ENCODE data around the gene NEDD4L. TPM values are rescaled to one million over a fixed set of nuclear protein-coding genes. Genes with fewer than 3 reads are reported as not detected.

The NEDD4L gene
- total and polyA plus RNA-seq, 12 donors, result 17.8 to 110 (median 37.6) TPM

GRCh38 chr18:58038063-58038462 is 6.0 kb upstream of the NEDD4L start:
- TF ChIP-seq POLR2A (IDR thresholded peaks at IDR 0.05), result no peak
- no peak for DNase-seq
- H3K4me1 ChIP-seq (replicated peaks in 1 of 2), result peaks cover 0 to 4% of the 10 kb centered on the region in 2 donors
- no peak overlapping the region for H3K27ac ChIP-seq
- H3K9me3 ChIP-seq (replicated peaks in 1 of 3), result no peaks in the 10 kb centered on the region
- intact Hi-C loops (cut with DNase I), result no loop called here
- no peaks in the 10 kb centered on the region for H3K36me3 ChIP-seq (replicated peaks in 1 of 2)
- 79 to 84% (median 82%) methylated on average over 3 of the region's 3 CpGs for WGBS, 4 donors
- H3K4me3 ChIP-seq, result no peak overlapping the region
- H3K27me3 ChIP-seq, result no peaks in the 10 kb centered on the region

GRCh38 chr18:58041633-58042032 is 2.4 kb upstream of the NEDD4L start:
- WGBS, 4 donors, result 37 to 53% (median 50%) methylated on average over 4 of the region's 4 CpGs
- TF ChIP-seq POLR2A (IDR thresholded peaks at IDR 0.05), result no peak
- TF ChIP-seq CTCF (IDR thresholded peaks at IDR 0.05), result no peak
- Histone ChIP-seq H3K36me3 (replicated peaks in 1 of 2) (no peaks in the 10 kb centered on the region), H3K27me3 (no peaks in the 10 kb centered on the region), H3K9me3 (replicated peaks in 1 of 3) (no peaks in the 10 kb centered on the region), H3K4me1 (replicated peaks in 1 of 2) (peaks cover 9 to 13% of the 10 kb centered on the region in 2 donors), H3K27ac (no peak overlapping the region), H3K4me3 (no peak overlapping the region)
- DNase-seq, result no peak
- intact Hi-C loops (cut with DNase I), result loop anchor here in 1 of 2 donors (5.0 kb wide), 1 partner anchor 81 kb away; no protein-coding TSS in a partner anchor

GRCh38 chr18:58042826-58043490 is 1.1 kb upstream of the NEDD4L start:
- no peak for DNase-seq
- Histone ChIP-seq H3K9me3 (replicated peaks in 1 of 3) (no peaks in the 10 kb centered on the region), H3K27me3 (no peaks in the 10 kb centered on the region), H3K4me3 (peak overlapping the region in 2 of 4 donors; percentile 93 to 95), H3K27ac (peak overlapping the region in 1 of 5 donors; percentile 89), H3K36me3 (replicated peaks in 1 of 2) (no peaks in the 10 kb centered on the region), H3K4me1 (replicated peaks in 1 of 2) (peaks cover 20% of the 10 kb centered on the region in 2 donors)
- 7 to 11% (median 9%) methylated on average over 19 of the region's 19 CpGs for WGBS, 4 donors
- intact Hi-C loops (cut with DNase I), result loop anchor here in 1 of 2 donors (5.0 kb wide), 1 partner anchor 79 kb away; no protein-coding TSS in a partner anchor
- TF ChIP-seq CTCF (IDR thresholded peaks at IDR 0.05) (no peak), POLR2A (IDR thresholded peaks at IDR 0.05) (no peak)

GRCh38 chr18:58044370-58045241 is 580 bp downstream of the NEDD4L start:
- 0 to 1% (median 1%) methylated on average over 20 to 92 of the region's 94 CpGs for WGBS, 4 donors
- peak overlapping the region in 4 of 5 donors; percentile 62 to 92 (median 88) for H3K27ac ChIP-seq

More at GRCh38 chr18:58044370-58045241, 580 bp downstream of the NEDD4L start:
- Histone ChIP-seq H3K4me1 (replicated peaks in 1 of 2) (peaks cover 20 to 28% of the 10 kb centered on the region in 2 donors), H3K36me3 (replicated peaks in 1 of 2) (no peaks in the 10 kb centered on the region), H3K4me3 (peak overlapping the region; percentile 37 to 95 (median 87)), H3K9me3 (replicated peaks in 1 of 3) (no peaks in the 10 kb centered on the region), H3K27me3 (no peaks in the 10 kb centered on the region)
- TF ChIP-seq CTCF (IDR thresholded peaks at IDR 0.05) (peak in 1 of 6 experiments; percentile 28), POLR2A (IDR thresholded peaks at IDR 0.05) (peak in 1 of 2 donors; percentile 38)
- peak; percentile 51 to 74 (median 63) for DNase-seq
- intact Hi-C loops (cut with DNase I), result loop anchor here (2.0 to 5.0 kb wide), 2 partner anchors 76 to 78 kb away; no protein-coding TSS in a partner anchor

All from adrenal gland (tissue), 12 donors.